SIG-M5 treated with dmso at 0.1 percent for 504 hours (cell line): ENCODE data around the gene CLCN4.

Experiments
- DNase-seq: peaks from one replicate; lab custom pipeline; 2025; ENCODE audit not compliant: unreplicated experiment; lab: John Stamatoyannopoulos, UW

The CLCN4 gene

DNA sequence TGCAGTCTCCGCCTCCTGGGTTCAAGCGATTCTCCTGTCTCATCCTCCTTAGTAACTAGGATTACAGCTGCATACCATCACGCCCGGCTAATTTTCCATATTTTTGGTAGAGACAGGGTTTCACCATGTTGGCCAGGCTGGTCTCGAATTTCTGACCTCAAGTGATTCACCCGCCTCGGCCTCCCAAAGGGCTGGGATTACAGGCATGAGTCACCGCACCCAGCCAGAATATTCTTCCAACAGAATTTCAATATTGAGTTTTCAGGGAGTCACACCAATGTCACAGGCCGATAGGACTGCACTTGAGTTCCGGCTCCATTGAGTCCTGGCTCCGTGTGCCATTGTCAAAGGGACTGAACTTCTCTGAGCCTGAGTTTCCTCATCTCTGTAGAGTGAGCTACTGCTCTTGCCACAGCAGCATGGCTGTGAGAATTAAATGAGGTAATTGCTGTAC lies 82.9 kb downstream of the CLCN4 start:
- no peak for DNase-seq

DNA sequence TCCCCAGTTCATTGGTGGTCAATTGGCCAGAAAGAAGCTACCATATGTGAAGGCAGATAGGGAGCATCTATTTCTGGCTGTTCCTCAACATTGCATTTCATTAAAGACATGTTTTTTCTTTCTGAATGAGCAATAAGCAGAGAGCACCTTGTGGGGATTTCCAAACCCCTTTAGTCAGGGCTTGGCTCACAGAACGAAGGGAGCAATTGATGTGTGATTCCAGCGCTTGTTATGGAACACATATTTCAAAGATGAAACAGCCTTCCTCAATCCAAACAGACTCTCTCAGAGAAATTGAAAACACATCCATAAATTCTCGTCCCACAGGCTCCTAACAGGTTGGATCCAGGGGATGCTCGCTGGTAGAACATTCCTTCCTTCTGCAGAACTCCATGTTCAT lies 84.1 kb downstream of the CLCN4 start:
- DNase-seq = no peak

DNA sequence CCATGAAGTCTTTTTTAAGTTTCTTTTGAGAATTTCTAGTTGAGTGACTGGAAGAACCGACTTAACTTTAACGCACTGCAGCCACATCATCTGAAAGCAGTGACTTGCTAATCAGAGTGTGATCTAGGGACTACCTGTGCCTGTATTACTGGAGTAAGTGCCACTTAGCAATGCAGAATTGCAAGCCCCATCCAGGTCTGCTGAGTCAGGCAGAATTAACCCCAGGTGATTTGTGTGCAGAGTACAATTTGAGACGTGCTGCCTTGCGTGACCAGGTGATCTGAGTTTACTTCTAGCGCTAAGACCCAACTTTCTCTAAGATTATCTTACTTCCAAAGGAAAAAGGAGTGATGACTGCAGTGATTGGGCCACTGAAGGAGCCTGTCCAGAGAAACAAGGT lies 85.3 kb downstream of the CLCN4 start:
- DNase-seq = no peak

DNA sequence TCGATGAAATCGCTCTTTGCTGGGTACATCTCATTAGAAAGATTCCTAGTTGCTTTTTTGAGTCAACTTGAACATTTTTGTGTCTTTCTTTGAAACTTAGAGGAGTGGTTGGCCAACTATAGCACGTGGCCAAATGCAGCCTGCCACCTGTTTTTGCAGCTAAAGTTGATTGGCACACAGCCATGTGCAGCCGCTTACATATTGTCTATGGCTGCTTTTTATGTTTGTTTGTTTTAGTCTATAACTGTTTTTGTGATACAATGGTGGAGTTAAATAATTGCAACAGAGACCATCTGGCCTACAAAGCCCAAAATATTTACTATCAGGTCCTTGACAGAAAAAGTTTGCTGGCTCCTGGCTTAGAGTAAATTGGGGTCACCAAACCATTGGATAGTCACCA lies 86.3 kb downstream of the CLCN4 start:
- no peak for DNase-seq

DNA sequence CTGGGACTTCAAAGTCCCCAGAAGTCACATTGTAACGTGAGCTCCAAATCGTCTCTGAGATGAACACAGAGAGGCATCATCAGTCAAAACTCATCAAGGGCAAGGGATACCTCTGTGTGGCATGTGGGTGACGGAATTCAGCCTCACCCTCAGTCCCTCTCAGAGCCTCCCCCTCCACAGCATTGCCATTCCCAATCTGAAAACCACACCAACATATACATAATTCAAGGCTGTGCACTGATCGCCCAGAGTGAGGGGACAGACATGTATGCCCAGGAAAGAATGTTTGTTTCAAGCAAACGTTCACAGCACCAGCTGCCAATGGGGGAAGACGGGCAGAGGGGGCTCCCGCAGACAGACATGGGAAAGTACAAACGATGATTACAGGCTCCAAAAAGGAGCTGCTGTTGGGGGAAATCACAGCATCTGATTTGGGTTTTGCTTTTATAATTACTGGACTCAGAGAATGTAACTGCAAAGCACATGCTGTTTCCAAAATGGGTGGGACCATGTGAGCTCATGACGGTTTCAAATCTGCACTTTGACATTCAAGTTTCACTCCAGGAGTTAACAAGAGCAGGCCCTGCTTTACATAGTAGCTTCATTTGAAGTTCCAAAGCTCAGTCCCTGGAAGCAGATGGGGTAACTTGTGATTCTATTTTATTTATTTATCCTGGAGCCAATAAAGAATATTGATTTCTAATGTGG lies 88.3 kb downstream of the CLCN4 start:
- no peak for DNase-seq

DNA sequence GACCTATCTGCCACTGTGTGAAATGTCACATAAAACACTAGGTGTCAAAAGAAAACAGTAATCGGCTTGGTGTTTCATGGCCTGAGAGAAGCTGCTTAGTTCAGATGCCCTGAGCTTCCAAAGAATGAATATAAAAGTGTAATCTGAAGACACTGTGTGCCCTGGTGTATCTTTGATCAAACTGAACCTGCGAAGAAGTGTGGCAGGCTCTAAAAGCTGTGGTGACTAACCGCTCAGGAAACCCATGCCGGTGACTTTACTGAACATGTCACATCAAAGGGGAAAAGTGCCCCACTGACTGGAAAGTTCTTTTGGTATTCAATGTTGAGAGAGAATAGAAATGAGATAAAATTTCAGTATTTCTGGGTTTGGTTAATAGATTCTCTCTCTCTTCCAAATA lies 89.1 kb downstream of the CLCN4 start:
- no peak for DNase-seq

DNA sequence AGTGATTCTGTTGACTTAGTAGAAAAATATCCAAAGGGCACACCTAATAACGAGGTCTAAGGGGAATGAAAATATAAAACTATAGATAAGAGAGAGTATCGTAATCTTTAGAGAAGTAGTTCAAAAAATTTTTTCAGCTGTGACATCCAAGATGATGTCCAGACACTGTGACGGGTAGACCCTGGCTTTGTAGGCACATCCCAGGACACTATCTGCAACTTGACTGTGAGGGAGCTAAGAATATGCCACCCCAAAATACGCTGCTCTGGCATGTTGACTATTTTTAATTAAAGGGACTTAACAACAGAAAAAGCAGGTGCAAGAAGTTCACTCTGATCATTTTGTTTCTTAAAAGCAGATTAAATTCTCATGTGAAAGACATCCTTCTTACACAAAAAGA lies 89.5 kb downstream of the CLCN4 start:
- no peak for DNase-seq

DNA sequence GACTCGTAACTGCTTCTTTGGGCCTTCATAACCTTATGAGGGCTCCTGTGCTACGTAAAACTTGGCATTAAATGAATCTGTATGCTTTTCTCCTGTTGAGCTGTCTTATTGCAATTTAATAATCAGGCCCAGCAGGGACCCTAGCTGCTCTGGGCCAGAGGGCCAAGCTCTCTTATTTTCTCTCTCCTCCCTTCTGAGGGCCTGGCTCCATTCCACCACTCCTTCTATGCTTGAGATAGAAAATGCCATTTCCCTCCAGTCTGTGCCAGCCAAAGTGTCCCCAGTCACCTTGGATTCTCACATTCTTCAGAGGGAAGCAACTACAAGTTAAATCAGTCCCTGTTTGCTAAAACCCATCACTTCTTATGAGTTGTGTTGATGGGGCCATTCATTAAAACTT lies 90.1 kb downstream of the CLCN4 start:
- no peak for DNase-seq

DNA sequence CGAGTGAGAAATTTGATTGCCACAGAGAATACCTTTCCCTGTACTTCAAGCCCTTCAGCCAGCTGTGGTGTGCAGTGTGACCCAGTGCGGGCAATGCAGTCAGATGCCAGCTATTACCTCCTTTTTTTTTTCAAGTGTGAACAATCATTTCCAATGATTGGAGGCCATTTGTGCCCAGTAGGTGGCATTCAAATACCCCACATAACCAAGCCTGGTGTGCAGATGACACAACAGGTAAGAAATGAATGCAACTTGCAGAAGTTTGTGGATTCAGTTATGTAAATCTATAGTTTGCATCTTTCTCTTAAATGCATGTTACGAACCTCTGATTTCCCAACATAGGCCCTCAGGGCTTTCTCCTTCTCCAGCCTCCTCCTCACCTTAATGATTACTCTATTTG lies 98.0 kb downstream of the CLCN4 start:
- no peak for DNase-seq

DNA sequence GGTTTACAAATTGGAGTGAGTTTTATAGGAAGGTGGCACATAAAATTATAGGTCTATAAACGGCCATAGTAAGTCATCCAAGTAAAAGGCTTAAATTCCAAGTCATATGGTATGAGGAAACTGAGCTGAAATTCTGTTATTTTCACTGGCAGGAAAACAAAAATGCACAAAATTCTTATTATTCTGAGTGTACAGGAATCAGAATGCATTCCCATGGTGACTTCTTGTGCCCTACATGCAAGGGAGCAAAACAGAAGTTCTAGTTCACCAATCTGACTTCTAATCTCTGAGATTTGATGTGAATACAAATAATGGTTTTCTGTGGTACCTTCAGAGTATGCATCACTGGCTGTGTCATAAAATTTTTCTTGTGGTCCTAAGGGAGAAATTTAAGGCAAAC lies 102.9 kb downstream of the CLCN4 start:
- DNase-seq = no peak

DNA sequence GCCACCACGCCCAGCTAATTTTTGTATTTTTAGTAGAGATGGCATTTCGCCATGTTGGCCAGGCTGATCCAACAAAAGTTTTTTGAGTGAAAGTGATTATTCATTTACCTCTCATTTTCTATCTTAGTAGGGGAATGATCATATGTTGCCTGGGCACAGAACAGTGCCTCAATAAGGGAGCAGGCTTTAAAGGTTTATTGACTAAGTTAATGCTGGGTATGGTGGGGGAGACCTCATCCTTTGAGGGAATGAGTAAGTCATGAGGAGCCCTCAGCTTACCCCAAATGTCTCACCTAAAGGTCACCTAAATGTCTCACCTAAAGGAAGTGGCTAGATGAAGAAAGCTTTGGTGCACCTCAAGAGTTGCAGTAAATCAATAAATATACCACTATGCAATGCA lies 109.0 kb downstream of the CLCN4 start:
- no peak for DNase-seq

DNA sequence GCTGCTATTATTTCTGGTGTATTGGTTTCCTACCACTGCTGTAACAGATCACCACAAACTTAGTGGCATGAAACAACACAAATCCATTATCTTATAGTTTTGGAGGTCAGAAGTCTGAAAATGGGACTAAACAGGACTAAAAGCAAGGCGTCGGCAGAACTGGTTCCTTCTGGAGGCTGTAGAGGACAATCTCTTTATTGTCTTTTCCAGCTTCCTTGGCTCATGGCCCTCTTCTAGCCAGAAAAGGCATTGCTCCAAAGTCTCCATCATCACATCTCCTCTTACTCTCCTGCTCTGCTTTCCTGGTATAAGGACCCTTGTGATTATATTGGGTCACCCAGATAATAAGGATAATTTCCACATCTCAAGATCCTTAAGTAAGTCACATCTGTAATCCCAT lies 121.9 kb downstream of the CLCN4 start:
- DNase-seq = no peak

DNA sequence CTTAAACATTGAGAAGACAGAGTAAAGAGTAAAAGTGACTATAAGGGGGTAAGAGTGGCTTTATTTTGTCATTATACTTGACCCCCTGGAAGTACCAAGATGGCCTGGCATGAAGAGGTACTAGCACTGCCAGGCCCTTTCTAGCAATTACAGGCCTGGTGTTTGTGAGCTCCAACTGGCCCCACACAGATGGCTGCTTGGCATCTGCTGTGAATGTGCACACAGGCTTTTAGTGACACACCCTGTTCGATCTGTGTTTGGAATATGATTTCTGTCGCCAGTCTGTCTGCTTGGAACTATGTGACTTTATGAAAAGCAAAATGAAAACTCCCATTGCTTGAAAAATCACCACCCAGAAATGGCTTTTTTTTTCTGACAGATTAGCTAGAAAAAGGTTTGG lies 123.3 kb downstream of the CLCN4 start:
- DNase-seq = no peak

DNA sequence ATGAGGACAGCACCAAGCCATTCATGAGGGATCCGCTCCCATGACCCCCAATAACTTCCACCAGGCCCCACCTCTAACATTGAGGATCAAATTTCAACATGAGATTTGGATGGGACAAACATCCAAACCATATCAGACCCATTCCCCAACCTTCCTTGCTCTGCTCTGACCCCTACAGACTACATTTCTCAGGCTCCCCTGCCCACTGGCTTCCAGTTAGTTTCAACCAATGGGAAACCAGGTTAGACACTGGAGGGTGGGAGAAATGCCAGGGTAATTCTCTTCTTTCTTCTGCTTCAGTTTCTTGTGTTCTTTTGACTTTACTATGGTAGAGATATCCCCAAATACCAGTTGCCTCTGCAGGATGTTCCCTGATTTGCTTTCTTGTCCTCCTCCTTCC lies 125.7 kb downstream of the CLCN4 start:
- no peak for DNase-seq

DNA sequence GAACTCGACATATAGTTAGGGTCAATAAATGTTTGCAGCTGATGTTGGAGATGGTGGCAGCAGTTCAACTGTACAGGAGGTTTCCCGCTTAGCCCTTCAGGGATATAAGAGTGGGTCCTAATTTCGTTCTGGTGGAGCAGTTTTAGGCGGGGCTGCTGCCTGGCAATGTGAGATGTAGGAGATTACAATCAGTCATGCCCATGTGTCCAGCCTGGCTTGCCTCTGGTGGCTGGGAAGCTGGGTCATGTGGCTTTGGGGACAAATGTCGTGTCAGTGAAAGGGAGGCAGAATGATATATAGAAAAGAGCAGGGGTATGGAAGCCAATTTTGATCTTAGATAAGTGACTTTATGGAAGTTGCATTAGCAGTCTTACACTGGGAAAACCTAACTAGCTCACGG lies 129.4 kb downstream of the CLCN4 start:
- DNase-seq = no peak
